Endothelial cell of umbilical vein (primary cell): ENCODE measurements around the gene ADCY9. TPM values are rescaled to one million over a fixed set of nuclear protein-coding genes. Genes with fewer than 3 reads are reported as not detected.

Experiments used
- BruUV-seq: library from RNA; stranded (reverse); fragments of 400-500 nt; replicated peaks from 2 replicates; lab custom pipeline; 2021; lab: Mats Ljungman, UMichigan
- CTCF ChIA-PET: fragments of 300-600, 350-600 bp; sonication (Branson Sonifier 250); formaldehyde crosslinking; loops from one replicate; lab custom pipeline; 2021; ENCODE audit warnings: antibody characterized with exemption, inconsistent platforms; lab: Charles Lee
- POLR2A ChIA-PET: fragments of 300-600, 350-600 bp; sonication (Branson Sonifier 250); formaldehyde crosslinking; loops from one replicate; lab custom pipeline; 2021; ENCODE audit warnings: antibody characterized with exemption, inconsistent platforms; lab: Charles Lee
- DNase-seq: peaks from one replicate; pipeline ENCODE4 v3.0.0-alpha.2; 2011; ENCODE audit warnings: low read depth, low spot score
- FAIRE-seq: peaks from 2 replicates; lab custom pipeline; 2011; peaks lifted over from hg19 to GRCh38; lab: Jason Lieb, UNC
- H2AFZ ChIP-seq: 2 replicates; pipeline ENCODE4 v1.6.0; 2012; ENCODE audit warnings: low read depth, low read length, control low read depth, inconsistent platforms
- H3K27ac ChIP-seq: 2 replicates; pipeline ENCODE4 v1.5.1; 2011; ENCODE audit warnings: low read depth, mild to moderate bottlenecking, control low read depth, low read length, moderate library complexity; ENCODE audit not compliant: insufficient read depth
- H3K27me3 ChIP-seq, 2 experiments: 2 replicates each; pipeline versions ENCODE4 v1.6.0 to v1.6.1; 2011; ENCODE audit warnings: low read length in 2 of 2, mixed read lengths in 1 of 2; ENCODE audit not compliant: control insufficient read depth in 2 of 2, insufficient read depth in 2 of 2
- H3K36me3 ChIP-seq, 2 experiments: 2 replicates in 1 of 2; 3 replicates in 1 of 2; pipeline ENCODE4 v1.5.1; 2011; ENCODE audit warnings: low read length in 2 of 2, mild to moderate bottlenecking in 1 of 2, moderate library complexity in 1 of 2; ENCODE audit not compliant: control insufficient read depth in 2 of 2, insufficient read depth in 2 of 2; ENCODE audit errors: extremely low read depth in 1 of 2
- H3K4me1 ChIP-seq: 3 replicates; pipeline ENCODE4 v1.5.1; 2011; ENCODE audit warnings: mild to moderate bottlenecking, low read length; ENCODE audit not compliant: control insufficient read depth, insufficient read depth; ENCODE audit errors: extremely low read depth
- H3K4me2 ChIP-seq: 2 replicates; pipeline ENCODE4 v1.6.1; 2011; ENCODE audit warnings: low read length, control low read depth, mixed read lengths; ENCODE audit not compliant: insufficient read depth
- H3K4me3 ChIP-seq, 3 experiments: fragments of 200-600 bp in 1 of 3; sonication (generic), shearing (Covaris generic) in 1 of 3; replicated peaks in 1 of 3; 2 replicates each; pipeline ENCODE4 v1.5.1; 2011 to 2016; ENCODE audit warnings: control low read depth in 3 of 3, low read length in 3 of 3, mild to moderate bottlenecking in 2 of 3, inconsistent platforms in 1 of 3, low read depth in 1 of 3, moderate library complexity in 1 of 3; ENCODE audit not compliant: insufficient read depth in 1 of 3
- H3K79me2 ChIP-seq: 2 replicates; pipeline ENCODE4 v1.6.0; 2012; ENCODE audit warnings: low read length, inconsistent platforms; ENCODE audit not compliant: control insufficient read depth, insufficient read depth
- H3K9ac ChIP-seq: replicated peaks from 2 replicates; pipeline ENCODE3; 2011; ENCODE audit warnings: low read length, control low read depth; ENCODE audit not compliant: insufficient read depth; ENCODE audit errors: extremely low read depth
- H3K9me1 ChIP-seq: replicated peaks from 3 replicates; pipeline ENCODE4 v1.6.0; 2011; ENCODE audit warnings: mild to moderate bottlenecking, low read length; ENCODE audit not compliant: control insufficient read depth, insufficient read depth; ENCODE audit errors: extremely low read depth
- H3K9me3 ChIP-seq: replicated peaks from 2 replicates; pipeline ENCODE4 v1.5.1; 2012; ENCODE audit warnings: low read length, inconsistent platforms; ENCODE audit not compliant: control insufficient read depth, insufficient read depth
- H4K20me1 ChIP-seq: replicated peaks from 2 replicates; pipeline ENCODE3; 2011; ENCODE audit warnings: mild to moderate bottlenecking, low read length; ENCODE audit not compliant: control insufficient read depth, insufficient read depth; ENCODE audit errors: extremely low read depth
- CTCF ChIP-seq, 2 donors: IDR thresholded peaks; 1 replicate in 1 of 2; 2 replicates in 1 of 2; pipeline ENCODE4 v1.5.1; 2011; ENCODE audit warnings: low read length in 2 of 2, mild to moderate bottlenecking in 2 of 2, moderate library complexity in 2 of 2, control low read depth in 1 of 2, inconsistent platforms in 1 of 2, low read depth in 1 of 2; ENCODE audit not compliant: insufficient read depth in 1 of 2; ENCODE audit errors: extremely low read depth in 1 of 2
- EZH2 ChIP-seq: IDR thresholded peaks from 2 replicates; pipeline ENCODE4 v1.6.1; 2012; ENCODE audit warnings: borderline replicate concordance, low read depth, mild to moderate bottlenecking, moderate library complexity, low read length, inconsistent platforms; ENCODE audit not compliant: severe bottlenecking
- FOS ChIP-seq: IDR thresholded peaks from 2 replicates; pipeline ENCODE4 v1.6.1; 2011; ENCODE audit warnings: mild to moderate bottlenecking, low read length, moderate library complexity, borderline replicate concordance; ENCODE audit not compliant: insufficient read depth
- GATA2 ChIP-seq: IDR thresholded peaks from 2 replicates; pipeline ENCODE4 v1.7.0; 2011; ENCODE audit warnings: low read depth, mild to moderate bottlenecking, moderate library complexity, mixed read lengths, low read length; ENCODE audit not compliant: insufficient read length, insufficient read depth
- JUN ChIP-seq: IDR thresholded peaks from 2 replicates; pipeline ENCODE4 v1.6.1; 2011; ENCODE audit warnings: borderline replicate concordance, low read depth; ENCODE audit not compliant: insufficient read length, insufficient read depth
- MAX ChIP-seq: IDR thresholded peaks from 2 replicates; pipeline ENCODE4 v1.6.1; 2011; ENCODE audit not compliant: insufficient read depth, insufficient read length
- MYC ChIP-seq: IDR thresholded peaks from one replicate; pipeline ENCODE4 v1.6.1; 2011; ENCODE audit warnings: mild to moderate bottlenecking, low read depth, low read length
- POLR2A ChIP-seq: IDR thresholded peaks from 2 replicates; pipeline ENCODE4 v1.6.1; 2012; ENCODE audit warnings: low read depth, mild to moderate bottlenecking, control low read depth, low read length
- POLR2AphosphoS5 ChIP-seq: IDR thresholded peaks from 2 replicates; pipeline ENCODE4 v1.6.1; 2012; ENCODE audit warnings: low read depth, mild to moderate bottlenecking, control low read depth, low read length, moderate library complexity; ENCODE audit not compliant: insufficient read depth
- dilution Hi-C: fragments of 300-500 bp; cut with MboI; formaldehyde crosslinking; loops from one replicate; pipeline ENCODE4 v1.15.0; 2019; ENCODE audit warnings: low sequenced_read_pairs; ENCODE audit not compliant: extremely low pct_ligation_motif_present
- intact Hi-C: fragments of 100-400 bp; cut with micrococcal nuclease; formaldehyde crosslinking; loops from one replicate; pipeline ENCODE4 v1.10.0; 2022
- polyA plus RNA-seq, 4 experiments: library from polyadenylated mRNA; depleted of rRNA in 3 of 4; stranded (reverse) in 3 of 4; unstranded in 1 of 4; fragments of >200 nt; gene quantifications; 2 replicates each; pipeline versions ENCODE4 v1.2.1 to v1.2.3, GENCODE V29; 2011 to 2012; ENCODE audit warnings: missing spikeins in 1 of 4
- total RNA-seq: library from RNA; stranded (reverse); gene quantifications from 2 replicates; pipeline ENCODE4 v1.2.3, GENCODE V29; 2021

Gene ADCY9
- total and polyA plus RNA-seq, 2 donors (not counting 3 experiments of a cell fraction or from before 2014, with no cell fraction given): 6.8 to 14.0 TPM

DNA sequence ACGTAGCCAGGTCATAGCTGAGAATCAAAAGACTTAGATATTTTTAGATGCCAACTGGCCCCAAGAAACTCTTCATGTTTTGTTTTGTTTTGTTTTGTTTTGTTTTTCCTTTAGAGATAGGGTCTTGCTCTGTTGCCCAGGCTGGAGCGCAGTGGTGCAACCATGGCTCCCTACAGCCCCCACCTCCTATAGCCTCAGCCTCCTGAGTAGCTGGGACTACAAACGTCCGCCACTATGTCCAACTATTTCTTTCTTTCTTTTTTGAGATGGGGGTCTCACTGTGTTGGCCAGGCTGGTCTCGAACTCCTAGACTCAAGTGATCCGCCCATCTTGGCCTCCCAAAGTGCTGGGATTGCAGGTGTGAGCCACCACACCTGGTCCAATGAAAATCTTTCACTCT, 107.1 kb downstream of the ADCY9 start:
- H3K36me3 ChIP-seq: no peaks in the 10 kb centered on the region
- BruUV-seq: no TSS peak
- no peak overlapping the region for H3K4me3 ChIP-seq
- intact Hi-C loops: no loop called here
- H3K9ac ChIP-seq: no peak overlapping the region
- no peak for DNase-seq
- no peaks in the 10 kb centered on the region for H3K79me2 ChIP-seq
- H3K4me2 ChIP-seq: no peak overlapping the region
- peaks cover 29% of the 10 kb centered on the region for H3K4me1 ChIP-seq
- TF ChIP-seq POLR2AphosphoS5 (no peak), EZH2 (no peak)
- H3K27ac ChIP-seq: no peak overlapping the region
- FAIRE-seq: no peak
- no peaks in the 10 kb centered on the region for H4K20me1 ChIP-seq
- no peaks in the 10 kb centered on the region for H3K9me1 ChIP-seq
- H2AFZ ChIP-seq: no peak overlapping the region
- POLR2A ChIA-PET: no interaction called here
- dilution Hi-C loops: no loop called here
- no peaks in the 10 kb centered on the region for H3K27me3 ChIP-seq
- CTCF ChIA-PET: no interaction called here
- no peaks in the 10 kb centered on the region for H3K9me3 ChIP-seq

DNA sequence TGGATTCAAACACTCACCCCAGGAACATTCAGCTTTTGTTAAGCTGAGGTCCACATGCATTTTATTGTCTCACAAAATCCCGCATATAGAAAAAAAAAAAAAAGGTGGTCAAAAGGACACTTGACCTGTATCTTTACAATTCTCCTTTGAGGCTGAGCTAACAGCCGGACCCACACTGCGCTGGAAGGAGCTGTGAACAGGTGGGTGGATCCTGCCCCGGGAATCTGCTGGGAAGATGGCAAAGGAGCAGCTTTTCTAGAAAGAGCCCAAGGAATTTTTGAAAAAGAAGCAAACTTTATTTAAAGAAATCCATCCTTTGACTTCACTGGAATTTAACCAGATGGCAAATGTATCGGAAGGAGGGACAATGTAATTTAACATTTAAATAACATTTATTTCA, 108.1 kb downstream of the ADCY9 start:
- Histone ChIP-seq H3K4me2 (no peak overlapping the region), H3K9ac (no peak overlapping the region), H3K4me3 (no peak overlapping the region), H3K36me3 (no peaks in the 10 kb centered on the region), H2AFZ (no peak overlapping the region), H3K79me2 (no peaks in the 10 kb centered on the region), H3K9me3 (no peaks in the 10 kb centered on the region), H3K27ac (no peak overlapping the region), H3K4me1 (peaks cover 26% of the 10 kb centered on the region), H4K20me1 (no peaks in the 10 kb centered on the region), H3K27me3 (no peaks in the 10 kb centered on the region), H3K9me1 (no peaks in the 10 kb centered on the region)
- intact Hi-C loops (no loop called here), dilution Hi-C loops (no loop called here)
- TF ChIP-seq MYC: no peak
- TF ChIP-seq EZH2: no peak
- no peak for TF ChIP-seq GATA2
- TF ChIP-seq FOS: no peak
- no peak for TF ChIP-seq CTCF (IDR thresholded peaks at IDR 0.05; ENCODE audit: extremely low read depth in 1 of 2, insufficient read depth in 1 of 2, low read depth in 1 of 2, low read length in 2 of 2)
- no peak for TF ChIP-seq POLR2AphosphoS5
- no peak for TF ChIP-seq MAX
- TF ChIP-seq JUN: no peak
- no peak for TF ChIP-seq POLR2A
- no TSS peak for BruUV-seq
- FAIRE-seq: no peak
- DNase-seq: no peak
- ChIA-PET CTCF (interaction anchor here (1.3 kb wide), 1 partner anchor 26 kb away, joined by 5 read pairs; no protein-coding TSS in a partner anchor), POLR2A (no interaction called here)
